HG03432 (cell line): Measurements from ENCODE around the gene KCNH2.

Experiments used
- ATAC-seq: cut with Tn5 transposase; IDR thresholded peaks from one replicate; pipeline ENCODE4 v1.9.1; 2021; ENCODE audit warnings: mild to moderate bottlenecking, moderate library complexity; ENCODE audit not compliant: unreplicated experiment

The KCNH2 gene

DNA sequence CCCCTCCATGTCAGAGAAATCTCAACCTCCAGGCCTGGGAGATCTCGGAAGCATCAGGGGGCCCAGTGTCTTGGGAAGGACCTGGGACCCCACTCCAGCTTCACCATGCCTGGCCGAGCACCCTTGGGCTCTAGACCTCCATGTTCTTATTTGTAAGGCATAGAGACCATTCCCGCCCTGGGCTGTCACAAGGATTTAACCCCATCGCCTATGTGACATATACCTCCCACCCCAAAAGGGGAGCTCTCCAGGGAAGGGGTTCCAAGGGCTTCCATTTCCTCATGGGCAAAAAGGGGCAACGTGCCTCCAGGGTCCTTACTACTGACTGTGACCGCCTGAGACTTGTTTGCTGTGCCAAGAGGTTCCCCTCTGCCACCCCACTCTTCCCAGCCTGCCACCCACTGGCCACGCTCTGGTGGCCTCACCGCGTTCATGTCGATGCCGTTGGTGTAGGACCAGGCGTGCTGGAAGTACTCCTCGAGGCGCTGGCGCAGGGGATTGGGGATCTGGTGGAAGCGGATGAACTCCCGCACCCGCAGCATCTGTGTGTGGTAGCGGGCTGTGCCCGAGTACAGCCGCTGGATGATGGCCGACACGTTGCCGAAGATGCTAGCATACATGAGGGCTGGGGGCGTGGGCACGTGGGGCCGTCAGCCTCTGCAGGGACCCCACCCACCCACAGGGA lies 27.5 kb downstream of the KCNH2 start:
- ATAC-seq: no peak

GRCh38 chr7:150949971-150950491 lies 28.1 kb downstream of the KCNH2 start:
- no peak for ATAC-seq

DNA sequence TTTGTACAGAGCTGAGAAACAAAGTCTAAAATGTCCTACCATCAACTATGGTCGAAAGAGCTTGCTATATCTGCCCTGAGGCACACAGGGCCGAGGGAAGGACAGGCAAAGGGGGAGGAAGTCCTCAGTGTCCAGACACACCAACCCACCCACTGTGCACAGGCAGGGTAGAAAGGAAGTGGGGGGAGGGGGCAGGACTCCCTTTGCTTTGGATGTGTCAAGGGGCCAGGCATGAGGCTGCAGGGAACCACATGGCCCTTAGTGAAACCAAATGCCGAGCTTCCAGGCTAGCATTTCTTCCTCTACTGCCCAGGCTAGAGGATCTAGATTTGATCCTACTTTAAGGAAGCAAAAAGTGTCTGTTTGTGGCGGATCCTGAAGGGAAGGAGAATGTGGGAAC lies 28.6 kb downstream of the KCNH2 start:
- no peak for ATAC-seq

DNA sequence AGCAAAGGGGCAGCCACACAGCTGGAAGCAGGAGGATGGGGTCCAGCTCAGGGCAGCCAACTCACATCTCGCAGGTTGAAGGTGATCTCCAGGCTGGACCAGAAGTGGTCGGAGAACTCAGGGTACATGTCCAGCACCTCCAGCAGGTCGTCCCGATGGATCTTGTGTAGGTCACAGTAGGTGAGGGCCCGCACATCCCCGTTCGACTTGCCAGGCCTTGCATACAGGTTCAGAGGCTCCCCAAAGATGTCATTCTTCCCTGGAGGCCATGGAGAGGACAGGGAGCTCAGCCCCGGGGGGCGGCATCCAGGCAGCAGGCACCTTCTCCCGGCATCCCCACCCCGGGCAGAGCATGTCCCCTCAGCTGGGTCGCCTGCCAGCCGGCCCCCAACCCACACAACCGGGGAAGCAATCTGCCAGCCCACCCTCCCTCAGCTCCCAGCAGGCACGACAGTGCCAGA lies 29.3 kb downstream of the KCNH2 start:
- no peak for ATAC-seq

- ATAC-seq: no peak
These were observed 30.1 kb downstream of the KCNH2 start for GRCh38 chr7:150947761-150948651.

DNA sequence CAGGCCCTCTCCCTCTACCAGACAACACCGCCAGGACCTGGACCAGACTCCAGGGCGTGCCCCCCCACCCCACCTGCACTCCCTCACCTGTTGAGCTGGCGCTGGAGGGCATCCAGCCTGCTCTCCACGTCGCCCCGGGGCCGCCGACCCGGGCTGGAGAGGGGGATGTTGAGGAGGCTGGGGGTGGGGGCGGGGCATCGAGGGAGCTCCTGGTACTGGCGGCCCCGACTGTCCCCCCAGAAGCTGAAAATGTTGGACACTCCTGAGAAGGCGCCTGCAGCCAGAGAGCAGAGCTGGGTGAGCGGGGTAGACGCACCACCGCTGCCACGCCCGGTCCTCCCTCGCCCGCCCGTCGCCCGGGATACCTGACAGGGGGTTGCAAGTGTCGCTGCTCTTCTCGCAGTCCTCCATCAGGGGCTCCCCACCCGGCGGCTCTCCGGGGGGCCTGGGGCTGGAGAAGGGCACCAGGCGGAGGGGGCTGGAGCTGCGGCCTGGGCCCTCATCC lies 30.8 kb downstream of the KCNH2 start:
- ATAC-seq: no peak

GRCh38 chr7:150946421-150947240 lies 31.5 kb downstream of the KCNH2 start:
- no peak for ATAC-seq

GRCh38 chr7:150945853-150946420 lies 32.2 kb downstream of the KCNH2 start:
- no peak for ATAC-seq

DNA sequence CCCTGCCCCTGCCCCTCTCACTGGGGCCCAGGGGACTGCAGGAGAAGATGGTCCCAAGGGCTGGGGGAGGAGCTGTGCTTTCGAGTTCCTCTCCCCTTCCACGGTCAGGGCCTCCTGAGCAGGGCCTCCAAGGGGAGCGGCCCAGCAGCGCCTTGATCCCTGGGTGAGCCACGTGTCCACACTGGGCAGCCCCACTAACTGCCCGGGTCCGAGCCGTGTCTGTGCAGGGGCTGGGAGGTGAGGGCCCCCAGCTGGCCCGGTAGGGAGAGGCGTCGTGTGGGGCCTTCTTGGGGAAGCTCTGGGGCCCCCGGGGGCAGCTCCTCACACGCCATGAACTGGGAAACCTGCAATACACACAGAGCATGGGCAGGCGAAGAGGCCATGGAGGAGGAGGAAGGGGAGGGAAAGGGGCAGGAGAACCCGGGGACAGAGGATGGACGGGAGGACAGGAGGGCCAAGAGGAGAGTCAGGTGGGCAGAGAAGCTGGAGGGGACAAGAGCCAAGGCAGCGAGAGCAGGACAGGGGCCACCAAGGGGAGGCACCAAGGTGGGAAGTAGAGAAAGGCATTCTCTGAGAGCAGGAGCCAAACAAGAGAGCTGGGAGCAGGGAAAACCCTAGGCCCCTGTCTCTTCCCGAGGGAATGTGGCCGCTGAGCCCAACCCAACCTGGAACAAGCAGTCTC lies 32.8 kb downstream of the KCNH2 start:
- ATAC-seq: no peak

GRCh38 chr7:150944066-150945042 lies 33.8 kb downstream of the KCNH2 start:
- ATAC-seq: no peak

DNA sequence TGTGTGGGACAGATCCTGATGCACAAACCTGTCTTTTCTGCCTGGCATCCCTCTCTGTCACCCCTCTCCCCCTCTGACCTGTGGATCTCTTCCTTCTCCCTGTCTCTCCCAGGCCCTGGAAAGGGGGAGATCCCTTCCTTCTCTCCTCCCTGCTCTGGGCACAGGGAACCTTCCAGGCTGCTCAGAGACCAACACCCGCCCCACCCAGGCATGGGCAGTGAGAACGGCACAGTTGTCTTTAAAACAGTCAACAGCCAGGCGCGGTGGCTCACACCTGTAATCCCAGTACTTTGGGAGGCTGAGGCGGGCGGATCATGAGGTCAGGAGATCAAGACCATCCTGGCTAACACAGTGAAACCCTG lies 34.7 kb downstream of the KCNH2 start:
- no peak for ATAC-seq

DNA sequence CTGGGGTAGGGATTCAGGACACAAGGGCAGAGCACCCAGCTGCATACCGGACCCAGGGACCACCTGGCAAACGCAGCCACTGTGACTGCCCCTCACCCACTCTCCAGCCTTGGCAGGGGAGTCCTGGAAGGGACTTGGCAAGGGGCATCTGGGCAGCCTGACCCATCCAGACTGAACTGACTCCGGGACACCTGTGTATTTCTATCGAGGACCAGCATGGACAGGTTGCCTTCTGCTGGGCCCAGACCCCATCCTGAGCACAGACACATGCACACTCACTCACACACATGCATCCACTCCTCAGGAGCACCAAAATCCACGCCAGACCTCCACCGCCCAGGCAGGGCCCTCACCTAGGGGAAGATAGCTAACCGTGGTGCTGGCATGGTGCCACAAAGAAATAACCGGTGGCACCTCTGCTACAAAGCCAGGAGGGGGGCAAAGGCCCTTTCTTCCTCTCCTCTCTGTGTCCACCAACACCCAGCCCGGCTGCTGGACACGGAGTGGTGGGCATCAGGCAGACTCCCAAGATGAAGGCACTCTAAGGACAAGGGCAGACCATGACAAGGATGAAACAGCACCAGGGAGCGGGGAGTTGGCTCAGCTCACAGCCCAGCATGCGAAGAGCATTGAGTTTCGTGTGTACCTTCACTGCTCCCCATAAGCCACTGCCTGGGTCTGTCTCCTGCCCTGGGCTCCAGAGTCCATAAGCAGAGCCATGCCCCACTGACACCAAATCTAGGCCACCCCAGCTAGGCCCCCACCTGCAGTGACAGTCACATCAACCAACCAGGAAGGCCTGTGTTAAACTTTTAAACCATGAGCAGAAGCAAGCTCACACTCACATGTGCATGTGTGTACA lies 35.3 kb downstream of the KCNH2 start:
- ATAC-seq: no peak

GRCh38 chr7:150942001-150942590 lies 36.0 kb downstream of the KCNH2 start:
- peak; percentile 71 for ATAC-seq

DNA sequence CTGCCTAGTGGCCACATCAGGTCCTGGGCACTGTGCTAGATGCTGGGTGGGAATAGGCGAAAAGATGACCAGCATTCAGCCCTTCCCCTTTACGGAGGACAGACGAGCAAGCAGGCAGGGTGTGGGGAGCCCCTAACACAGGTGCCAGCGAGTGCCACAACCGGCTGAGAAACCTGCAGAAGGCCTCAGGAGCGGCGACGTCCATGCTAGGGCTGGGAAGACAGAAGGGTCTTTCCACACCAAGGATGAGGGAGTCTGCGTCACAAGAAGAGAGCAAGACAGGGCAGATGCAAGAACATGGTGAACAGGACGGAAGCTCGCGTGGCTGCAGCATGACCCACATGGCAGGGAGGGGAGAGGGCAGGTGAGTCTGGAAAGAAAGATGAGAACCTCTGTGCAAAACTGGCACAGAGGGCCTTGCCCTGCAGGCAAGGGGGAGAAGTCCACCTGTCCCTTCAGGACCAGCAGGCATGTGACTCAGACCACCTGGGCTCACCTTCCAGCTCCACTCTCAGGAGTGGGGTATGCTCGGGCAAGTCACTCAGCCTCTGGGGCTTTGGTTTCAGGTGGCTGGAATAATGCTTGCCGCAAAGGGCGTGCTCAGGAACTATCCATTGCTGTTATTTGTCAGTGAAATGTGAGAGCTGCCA lies 36.6 kb downstream of the KCNH2 start:
- ATAC-seq: no peak

- ATAC-seq: no peak
These were observed 37.6 kb downstream of the KCNH2 start for GRCh38 chr7:150940431-150941102.

DNA sequence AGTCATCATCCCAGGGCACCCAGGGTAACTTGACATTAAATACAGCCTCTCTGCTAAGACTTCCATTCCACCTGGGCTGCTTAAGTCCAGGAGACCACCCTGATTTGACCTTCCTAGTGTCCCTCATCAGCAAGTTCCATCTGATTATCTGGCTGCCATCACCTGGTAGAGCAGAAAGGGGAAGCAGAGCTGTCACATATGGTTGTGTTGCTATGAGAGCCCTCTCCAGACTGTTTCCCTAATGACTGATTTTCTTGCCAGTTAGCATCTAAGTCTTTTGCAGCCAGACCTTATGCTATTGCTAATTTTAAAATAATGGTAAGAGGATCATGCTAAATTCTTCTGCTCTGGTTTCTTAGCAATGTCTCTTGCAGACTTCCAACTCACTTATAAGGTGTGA lies 38.7 kb downstream of the KCNH2 start:
- ATAC-seq: no peak
